ENCODE measurements around the gene CLTA.

The CLTA gene

DNA sequence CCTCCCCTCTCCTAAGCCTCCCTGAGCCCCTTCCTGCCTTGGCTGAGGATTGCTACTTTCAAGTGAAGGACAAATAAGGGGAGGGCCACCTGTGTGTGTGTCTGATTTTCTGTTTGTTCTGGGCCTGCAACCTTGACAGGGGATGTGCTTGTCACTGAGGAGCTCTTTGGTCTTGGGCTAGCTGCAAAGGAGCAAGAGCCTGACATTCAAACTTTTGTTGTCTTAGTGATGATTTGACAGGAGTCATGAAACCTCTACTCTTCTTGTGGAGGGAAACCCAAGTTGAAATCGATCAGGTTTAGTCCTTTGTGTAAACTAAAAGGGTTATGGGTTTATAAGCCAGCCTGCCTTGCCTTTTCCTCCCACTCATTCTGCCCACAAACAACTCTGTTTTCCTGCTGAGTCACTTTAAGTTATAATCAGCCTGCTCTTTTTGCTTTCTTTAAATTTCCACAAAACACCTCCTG is 16.9 kb downstream of the CLTA start:
- no peak for DNase-seq (ENCODE audit: low read depth)
- no peak overlapping the region for H3K4me3 ChIP-seq (ENCODE audit: low read length)
- TF ChIP-seq, protein P1, sequence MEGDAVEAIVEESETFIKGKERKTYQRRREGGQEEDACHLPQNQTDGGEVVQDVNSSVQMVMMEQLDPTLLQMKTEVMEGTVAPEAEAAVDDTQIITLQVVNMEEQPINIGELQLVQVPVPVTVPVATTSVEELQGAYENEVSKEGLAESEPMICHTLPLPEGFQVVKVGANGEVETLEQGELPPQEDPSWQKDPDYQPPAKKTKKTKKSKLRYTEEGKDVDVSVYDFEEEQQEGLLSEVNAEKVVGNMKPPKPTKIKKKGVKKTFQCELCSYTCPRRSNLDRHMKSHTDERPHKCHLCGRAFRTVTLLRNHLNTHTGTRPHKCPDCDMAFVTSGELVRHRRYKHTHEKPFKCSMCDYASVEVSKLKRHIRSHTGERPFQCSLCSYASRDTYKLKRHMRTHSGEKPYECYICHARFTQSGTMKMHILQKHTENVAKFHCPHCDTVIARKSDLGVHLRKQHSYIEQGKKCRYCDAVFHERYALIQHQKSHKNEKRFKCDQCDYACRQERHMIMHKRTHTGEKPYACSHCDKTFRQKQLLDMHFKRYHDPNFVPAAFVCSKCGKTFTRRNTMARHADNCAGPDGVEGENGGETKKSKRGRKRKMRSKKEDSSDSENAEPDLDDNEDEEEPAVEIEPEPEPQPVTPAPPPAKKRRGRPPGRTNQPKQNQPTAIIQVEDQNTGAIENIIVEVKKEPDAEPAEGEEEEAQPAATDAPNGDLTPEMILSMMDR (IDR thresholded peaks at IDR 0.05; ENCODE audit: insufficient read depth, low read depth, low read length, missing control alignments) = no peak

DNA sequence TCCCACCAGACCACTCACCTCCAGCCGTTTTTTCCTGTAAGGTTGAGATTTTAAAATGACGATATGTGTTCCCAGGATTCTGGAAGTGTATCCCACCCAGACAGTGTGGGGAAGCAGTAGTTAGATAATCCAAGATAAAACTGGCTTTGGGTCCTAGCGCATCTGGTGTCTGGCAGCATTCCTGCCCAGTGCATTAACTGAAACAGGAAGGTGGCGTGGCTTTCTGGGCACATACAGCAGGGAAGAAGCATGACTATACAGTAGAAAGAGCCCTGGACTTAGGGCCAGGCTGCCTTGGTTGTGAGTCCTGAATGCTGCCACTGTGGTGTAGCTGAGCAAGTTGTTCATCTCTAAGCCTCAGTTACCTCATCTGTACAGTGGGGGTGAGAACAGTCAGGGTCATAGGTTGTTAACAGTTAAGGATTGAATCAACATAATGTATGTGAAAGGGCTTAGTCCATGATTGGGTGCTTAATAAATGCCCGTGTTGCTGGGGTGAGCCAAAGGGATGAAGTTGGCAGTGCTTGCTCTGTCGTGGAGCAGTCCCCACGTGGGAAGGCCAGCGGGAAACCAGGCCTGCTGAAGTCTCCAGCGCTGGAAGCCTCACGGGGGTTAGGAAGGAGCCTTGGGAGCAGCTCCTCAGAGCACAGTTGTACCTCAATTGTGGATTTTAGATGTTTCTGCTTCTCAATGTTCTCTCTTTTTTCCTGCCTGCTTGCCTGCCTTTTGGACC is 18.0 kb downstream of the CLTA start:
- TF ChIP-seq, protein P1 (IDR thresholded peaks at IDR 0.05; ENCODE audit: insufficient read depth, low read depth, low read length, missing control alignments) = no peak
- no peak overlapping the region for H3K4me3 ChIP-seq (ENCODE audit: low read length)
- DNase-seq (ENCODE audit: low read depth) = no peak

DNA sequence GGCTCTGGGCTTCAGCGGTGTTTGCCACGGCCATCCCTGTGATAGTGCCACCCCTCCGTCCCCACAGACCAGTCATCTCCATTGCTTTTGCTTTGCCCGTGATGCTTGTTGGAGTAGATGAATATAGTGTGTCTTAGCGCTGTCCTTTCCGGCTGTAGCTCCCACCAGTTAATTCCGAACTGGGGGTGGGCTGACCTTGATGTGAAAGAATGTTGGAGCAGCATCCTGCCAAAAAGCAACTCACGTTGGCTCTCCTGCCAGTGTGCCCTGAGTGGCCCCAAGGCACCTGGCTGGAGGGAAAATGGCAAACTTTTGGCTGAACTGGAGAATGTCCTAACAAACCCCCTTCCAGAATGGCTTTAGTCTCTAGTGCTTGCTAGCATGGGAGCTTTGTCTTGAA is 20.0 kb downstream of the CLTA start:
- no peak overlapping the region for H3K4me3 ChIP-seq (ENCODE audit: low read length)
- TF ChIP-seq, protein P1 (IDR thresholded peaks at IDR 0.05; ENCODE audit: insufficient read depth, low read depth, low read length, missing control alignments) = no peak
- no peak for DNase-seq (ENCODE audit: low read depth)

DNA sequence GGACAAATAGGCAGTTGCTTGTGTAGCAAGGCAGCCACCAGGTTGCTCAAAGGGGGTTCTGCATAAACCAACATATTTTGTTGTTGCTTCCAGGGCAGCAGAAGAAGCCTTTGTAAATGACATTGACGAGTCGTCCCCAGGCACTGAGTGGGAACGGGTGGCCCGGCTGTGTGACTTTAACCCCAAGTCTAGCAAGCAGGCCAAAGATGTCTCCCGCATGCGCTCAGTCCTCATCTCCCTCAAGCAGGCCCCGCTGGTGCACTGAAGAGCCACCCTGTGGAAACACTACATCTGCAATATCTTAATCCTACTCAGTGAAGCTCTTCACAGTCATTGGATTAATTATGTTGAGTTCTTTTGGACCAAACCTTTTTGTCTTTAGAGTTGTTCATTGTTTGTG is 20.8 kb downstream of the CLTA start:
- TF ChIP-seq, protein P1 (IDR thresholded peaks at IDR 0.05; ENCODE audit: insufficient read depth, low read depth, low read length, missing control alignments) = no peak

DNA sequence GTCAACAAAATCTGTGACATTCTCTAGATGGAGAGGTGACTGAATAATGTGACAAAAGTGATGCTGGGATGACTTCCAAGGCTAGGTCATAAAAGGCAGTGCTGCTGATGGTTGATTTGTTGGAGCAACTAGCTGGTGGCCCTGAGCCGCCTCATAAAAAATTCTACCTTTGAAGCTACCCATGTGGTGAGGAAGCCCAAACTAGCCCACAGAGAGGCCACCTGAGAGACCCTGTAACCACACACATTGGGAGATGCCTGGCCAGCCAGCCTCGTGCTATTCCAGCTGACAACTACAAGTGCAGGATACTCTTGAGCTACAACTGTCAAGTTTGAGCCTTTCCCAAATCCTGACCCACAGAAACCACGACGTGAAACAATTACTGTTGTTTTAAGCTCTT is 22.7 kb downstream of the CLTA start:
- TF ChIP-seq, protein P1 (IDR thresholded peaks at IDR 0.05; ENCODE audit: insufficient read depth, low read depth, low read length, missing control alignments) = no peak
- no peak for DNase-seq (ENCODE audit: low read depth)
- H3K4me3 ChIP-seq (ENCODE audit: low read length) = no peak overlapping the region

More for the DNA sequence above, 20.8 kb downstream of the CLTA start:
- DNase-seq (ENCODE audit: low read depth) = no peak
- no peak overlapping the region for H3K4me3 ChIP-seq (ENCODE audit: low read length)

DNA sequence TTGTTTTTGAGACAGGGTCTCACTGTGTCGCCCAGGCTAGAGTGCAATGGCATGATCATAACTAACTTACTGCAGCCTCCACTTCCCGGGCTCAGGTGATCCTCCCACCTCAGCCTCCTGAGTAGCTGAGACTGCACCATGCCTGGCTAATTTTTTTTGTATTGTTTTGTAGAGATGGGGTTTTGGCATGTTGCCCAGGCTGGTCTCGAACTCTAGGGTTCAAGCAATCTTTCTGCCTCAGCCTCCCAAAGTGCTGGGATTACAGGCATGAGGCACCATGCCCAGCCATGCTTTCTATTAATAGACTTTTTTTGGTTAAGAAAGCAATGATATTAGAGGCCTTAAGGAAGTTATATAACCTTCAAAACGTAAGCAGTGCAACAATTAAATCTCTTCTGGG is 23.3 kb downstream of the CLTA start:
- TF ChIP-seq, protein P1 (IDR thresholded peaks at IDR 0.05; ENCODE audit: insufficient read depth, low read depth, low read length, missing control alignments) = no peak
- DNase-seq (ENCODE audit: low read depth) = no peak
- H3K4me3 ChIP-seq (ENCODE audit: low read length) = no peak overlapping the region

DNA sequence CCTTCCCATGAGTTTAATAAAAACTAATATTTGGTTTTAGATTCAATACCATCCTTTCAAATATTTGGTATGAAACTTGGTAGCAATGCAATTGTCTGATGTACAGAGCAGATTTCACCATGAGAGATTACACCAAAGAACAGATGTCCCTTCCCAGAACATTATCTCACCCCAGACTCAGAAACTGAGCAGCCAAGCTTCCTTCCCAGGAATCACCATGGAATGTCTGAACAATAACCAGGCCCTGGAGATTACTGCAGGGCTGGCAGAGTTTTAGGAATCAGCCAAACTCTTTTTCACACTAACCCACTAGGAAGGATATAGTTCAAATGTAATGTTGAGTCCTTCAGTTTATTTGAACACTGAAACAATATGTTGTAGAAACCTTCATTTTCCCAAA is 23.9 kb downstream of the CLTA start:
- TF ChIP-seq, protein P1 (IDR thresholded peaks at IDR 0.05; ENCODE audit: insufficient read depth, low read depth, low read length, missing control alignments) = no peak
- H3K4me3 ChIP-seq (ENCODE audit: low read length) = no peak overlapping the region
- DNase-seq (ENCODE audit: low read depth) = no peak
